ENCODE data around the gene SPRTN.

Gene SPRTN

GRCh38 chr1:231326248-231326647 lies 11.8 kb upstream of the SPRTN start:
- no peak for TF ChIP-seq GATA2 (IDR thresholded peaks at IDR 0.05; ENCODE audit: low read depth, low read length)

DNA sequence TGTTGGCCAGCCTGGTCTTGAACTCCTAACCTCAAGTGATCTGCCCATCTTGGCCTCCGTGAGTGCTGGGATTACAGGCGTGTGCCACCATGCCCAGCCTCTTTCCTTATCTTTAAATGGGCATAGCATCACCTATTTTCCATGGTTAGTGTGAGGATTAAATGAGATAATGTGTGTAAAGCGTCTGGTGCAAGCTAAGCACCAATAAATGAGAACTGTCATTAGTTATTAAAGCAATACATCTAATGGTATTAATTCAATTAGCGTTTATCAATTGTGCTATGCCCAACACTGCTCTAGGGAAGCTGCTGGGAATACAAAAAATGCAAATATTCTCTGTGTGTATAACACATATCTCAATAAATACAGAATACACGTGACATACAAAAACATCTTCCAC lies 10.5 kb upstream of the SPRTN start:
- TF ChIP-seq GATA2 (IDR thresholded peaks at IDR 0.05; ENCODE audit: low read depth, low read length) (no peak), GATA3 (IDR thresholded peaks at IDR 0.05; ENCODE audit: low read depth, low read length) (no peak)

- no peak for TF ChIP-seq GATA2 (IDR thresholded peaks at IDR 0.05; ENCODE audit: low read depth, low read length)
- TF ChIP-seq GATA3 (IDR thresholded peaks at IDR 0.05; ENCODE audit: low read depth, low read length), result no peak
These were observed 8.6 kb upstream of the SPRTN start for GRCh38 chr1:231329483-231329882.

- TF ChIP-seq GATA2 (IDR thresholded peaks at IDR 0.05; ENCODE audit: low read depth, low read length), result no peak
- TF ChIP-seq GATA3 (IDR thresholded peaks at IDR 0.05; ENCODE audit: low read depth, low read length), result no peak
These were observed 5.3 kb upstream of the SPRTN start for GRCh38 chr1:231332761-231333160.

GRCh38 chr1:231334079-231334666 lies 3.9 kb upstream of the SPRTN start:
- TF ChIP-seq GATA2 (IDR thresholded peaks at IDR 0.05; ENCODE audit: low read depth, low read length) (no peak), GATA3 (IDR thresholded peaks at IDR 0.05; ENCODE audit: low read depth, low read length) (no peak)

- TF ChIP-seq GATA3 (IDR thresholded peaks at IDR 0.05; ENCODE audit: low read depth, low read length) (no peak), GATA2 (IDR thresholded peaks at IDR 0.05; ENCODE audit: low read depth, low read length) (no peak)
These were observed 3.1 kb upstream of the SPRTN start for GRCh38 chr1:231334952-231335351.

GRCh38 chr1:231335663-231336602 lies 2.2 kb upstream of the SPRTN start:
- TF ChIP-seq GATA3 (IDR thresholded peaks at IDR 0.05; ENCODE audit: low read depth, low read length), result no peak
- no peak for TF ChIP-seq GATA2 (IDR thresholded peaks at IDR 0.05; ENCODE audit: low read depth, low read length)

DNA sequence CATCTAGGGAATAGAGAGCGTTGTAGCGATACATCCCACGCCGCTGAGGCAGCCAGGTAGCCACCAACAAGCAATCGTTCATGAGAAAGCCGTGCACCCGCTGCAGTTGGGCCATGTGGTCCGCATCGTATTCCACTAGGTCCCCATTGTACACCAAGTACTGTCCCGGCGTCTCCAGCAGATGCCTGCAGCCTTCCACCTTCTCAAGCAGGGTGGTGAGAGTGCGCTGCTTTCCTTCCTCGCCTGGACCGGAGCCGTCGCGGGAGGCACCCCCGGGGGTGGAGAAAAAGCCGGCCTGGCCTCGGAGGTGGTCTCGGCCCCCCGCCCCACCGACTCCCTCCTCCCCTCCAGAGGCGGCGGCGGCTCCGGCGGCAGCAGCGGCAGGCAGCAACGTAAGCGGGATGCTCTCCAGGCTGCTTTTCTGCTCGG lies 1.0 kb upstream of the SPRTN start:
- TF ChIP-seq GATA2 (IDR thresholded peaks at IDR 0.05; ENCODE audit: low read depth, low read length), result no peak
- no peak for TF ChIP-seq GATA3 (IDR thresholded peaks at IDR 0.05; ENCODE audit: low read depth, low read length)

DNA sequence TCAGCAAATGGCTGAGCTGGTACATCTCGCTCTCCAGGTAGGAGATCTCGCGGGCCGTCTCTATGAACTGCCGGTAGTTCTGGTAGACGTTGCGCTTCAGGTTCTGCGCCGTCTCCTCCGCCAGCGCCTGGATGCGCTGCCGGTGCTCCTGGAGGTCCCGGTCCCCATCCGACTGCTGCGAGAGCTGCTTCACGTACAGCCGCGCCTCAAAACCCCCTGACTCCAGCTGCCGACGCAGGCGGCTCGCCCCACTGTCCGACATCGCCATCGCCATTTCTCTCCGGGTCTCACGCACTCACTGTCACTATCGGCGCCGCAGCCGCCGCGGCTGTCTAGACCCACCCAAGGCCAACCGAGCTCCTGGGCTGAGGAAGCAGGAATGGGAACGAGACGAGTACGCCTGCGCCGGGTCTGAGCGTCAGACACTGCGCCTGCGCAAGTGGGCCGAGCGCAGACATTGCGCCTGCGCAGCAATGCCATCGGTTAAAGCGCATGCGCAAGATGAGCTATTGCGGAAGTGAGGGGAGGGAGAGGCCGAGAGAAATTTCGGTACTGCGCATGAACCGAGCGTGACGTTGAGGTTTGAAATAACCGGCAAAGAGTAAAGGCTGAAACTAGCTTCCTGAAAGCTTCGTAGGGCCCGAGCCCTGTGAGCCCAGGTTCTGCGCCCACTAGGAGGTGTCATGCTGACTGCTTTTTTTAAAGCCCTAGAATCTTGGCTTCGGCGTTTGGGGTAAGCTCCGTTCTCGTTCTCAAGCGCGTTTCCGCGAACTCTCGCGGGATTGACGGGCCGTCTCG lies 422 bp upstream of the SPRTN start, which contains the start of gene EXOC8:
Gene EXOC8, minus strand, starts transcription at position 381 of the 798 bp plus-strand sequence. Its CDS starts 107 bp downstream, at position 274.
- TF ChIP-seq GATA3 (IDR thresholded peaks at IDR 0.05; ENCODE audit: low read depth, low read length), result no peak
- TF ChIP-seq GATA2 (IDR thresholded peaks at IDR 0.05; ENCODE audit: low read depth, low read length), result no peak; the same call in 1 of the 2 replicates

- TF ChIP-seq GATA2 (IDR thresholded peaks at IDR 0.05; ENCODE audit: low read depth, low read length) (no peak), GATA3 (IDR thresholded peaks at IDR 0.05; ENCODE audit: low read depth, low read length) (no peak)
These were observed 2.4 kb downstream of the SPRTN start for GRCh38 chr1:231340328-231341013.

- TF ChIP-seq GATA3 (IDR thresholded peaks at IDR 0.05; ENCODE audit: low read depth, low read length), result no peak
- no peak for TF ChIP-seq GATA2 (IDR thresholded peaks at IDR 0.05; ENCODE audit: low read depth, low read length)
These were observed 9.9 kb downstream of the SPRTN start for GRCh38 chr1:231347961-231348360.

GRCh38 chr1:231348442-231348841 lies 10.3 kb downstream of the SPRTN start:
- TF ChIP-seq GATA2 (IDR thresholded peaks at IDR 0.05; ENCODE audit: low read depth, low read length) (no peak), GATA3 (IDR thresholded peaks at IDR 0.05; ENCODE audit: low read depth, low read length) (no peak)

DNA sequence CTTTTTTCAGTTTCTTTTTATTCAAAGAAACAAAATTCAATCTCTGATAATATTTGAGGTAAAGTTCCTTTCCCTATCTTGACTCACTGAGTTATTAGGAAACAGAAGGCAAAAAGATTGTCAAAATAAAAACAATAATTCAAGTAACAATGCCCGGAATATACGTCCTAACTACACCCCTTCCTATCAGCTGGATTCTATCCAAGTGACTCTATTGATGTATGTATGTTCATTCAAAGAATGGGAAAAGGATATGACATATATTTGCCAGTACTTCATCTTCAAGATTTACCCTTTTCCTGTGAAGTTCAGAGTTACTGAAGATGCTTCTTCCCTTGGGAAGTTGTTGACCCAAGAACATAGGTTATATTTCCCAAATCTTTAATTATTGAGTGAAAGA lies 13.7 kb downstream of the SPRTN start:
- TF ChIP-seq GATA3 (IDR thresholded peaks at IDR 0.05; ENCODE audit: low read depth, low read length) (no peak), GATA2 (IDR thresholded peaks at IDR 0.05; ENCODE audit: low read depth, low read length) (no peak)

DNA sequence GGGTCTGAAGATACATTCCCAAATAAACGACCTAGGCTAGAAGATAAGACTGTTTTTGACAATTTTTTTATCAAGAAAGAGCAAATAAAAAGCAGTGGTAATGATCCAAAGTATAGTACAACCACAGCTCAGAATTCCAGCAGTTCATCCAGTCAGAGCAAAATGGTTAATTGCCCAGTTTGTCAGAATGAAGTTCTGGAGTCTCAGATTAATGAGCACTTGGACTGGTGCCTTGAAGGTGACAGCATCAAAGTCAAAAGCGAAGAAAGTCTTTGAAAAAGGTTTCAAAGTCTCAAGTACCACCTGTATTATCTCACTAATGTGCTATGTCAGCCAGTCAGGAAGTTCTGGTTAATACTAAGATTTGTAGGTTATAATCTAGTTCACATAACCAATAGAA lies 15.0 kb downstream of the SPRTN start:
- TF ChIP-seq GATA2 (IDR thresholded peaks at IDR 0.05; ENCODE audit: low read depth, low read length), result no peak
- no peak for TF ChIP-seq GATA3 (IDR thresholded peaks at IDR 0.05; ENCODE audit: low read depth, low read length)
